Endothelial cell of umbilical vein (primary cell): ENCODE results near the gene C20orf173.

Experiments used
- EZH2 ChIP-seq: IDR thresholded peaks from 2 replicates; pipeline ENCODE4 v1.6.1; 2012; ENCODE audit warnings: borderline replicate concordance, low read depth, mild to moderate bottlenecking, moderate library complexity, low read length, inconsistent platforms; ENCODE audit not compliant: severe bottlenecking
- FOS ChIP-seq: IDR thresholded peaks from 2 replicates; pipeline ENCODE4 v1.6.1; 2011; ENCODE audit warnings: mild to moderate bottlenecking, low read length, moderate library complexity, borderline replicate concordance; ENCODE audit not compliant: insufficient read depth
- GATA2 ChIP-seq: IDR thresholded peaks from 2 replicates; pipeline ENCODE4 v1.7.0; 2011; ENCODE audit warnings: low read depth, mild to moderate bottlenecking, moderate library complexity, mixed read lengths, low read length; ENCODE audit not compliant: insufficient read length, insufficient read depth
- JUN ChIP-seq: IDR thresholded peaks from 2 replicates; pipeline ENCODE4 v1.6.1; 2011; ENCODE audit warnings: borderline replicate concordance, low read depth; ENCODE audit not compliant: insufficient read length, insufficient read depth
- MAX ChIP-seq: IDR thresholded peaks from 2 replicates; pipeline ENCODE4 v1.6.1; 2011; ENCODE audit not compliant: insufficient read depth, insufficient read length
- MYC ChIP-seq: IDR thresholded peaks from one replicate; pipeline ENCODE4 v1.6.1; 2011; ENCODE audit warnings: mild to moderate bottlenecking, low read depth, low read length
- POLR2A ChIP-seq: IDR thresholded peaks from 2 replicates; pipeline ENCODE4 v1.6.1; 2012; ENCODE audit warnings: low read depth, mild to moderate bottlenecking, control low read depth, low read length
- POLR2AphosphoS5 ChIP-seq: IDR thresholded peaks from 2 replicates; pipeline ENCODE4 v1.6.1; 2012; ENCODE audit warnings: low read depth, mild to moderate bottlenecking, control low read depth, low read length, moderate library complexity; ENCODE audit not compliant: insufficient read depth
- TF ChIP-seq, protein P1 (sequence below), 2 donors: IDR thresholded peaks; 1 replicate in 1 of 2; 2 replicates in 1 of 2; pipeline ENCODE4 v1.5.1; 2011; ENCODE audit warnings: low read length in 2 of 2, mild to moderate bottlenecking in 2 of 2, moderate library complexity in 2 of 2, control low read depth in 1 of 2, inconsistent platforms in 1 of 2, low read depth in 1 of 2; ENCODE audit not compliant: insufficient read depth in 1 of 2; ENCODE audit errors: extremely low read depth in 1 of 2

DNA sequence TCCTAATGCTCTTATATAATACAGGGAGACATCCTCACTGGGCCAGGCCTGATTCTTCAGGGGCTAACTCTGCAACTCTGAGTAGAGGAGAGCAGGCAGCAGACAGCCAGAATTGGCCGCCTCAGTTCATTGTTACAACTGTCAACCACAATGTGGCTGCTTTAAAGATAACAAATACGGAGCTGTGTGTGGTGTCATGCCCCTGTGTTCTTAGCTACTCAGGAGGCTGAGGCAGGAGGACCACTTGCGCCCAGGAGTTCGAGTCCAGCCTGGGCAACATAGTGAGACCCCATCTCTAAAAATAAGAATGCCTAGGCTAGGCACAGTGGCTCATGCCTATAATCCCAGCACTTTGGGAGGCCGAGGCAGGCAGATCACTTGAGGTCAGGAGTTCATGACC is 39.7 kb downstream of the C20orf173 start:
- TF ChIP-seq, protein P1, sequence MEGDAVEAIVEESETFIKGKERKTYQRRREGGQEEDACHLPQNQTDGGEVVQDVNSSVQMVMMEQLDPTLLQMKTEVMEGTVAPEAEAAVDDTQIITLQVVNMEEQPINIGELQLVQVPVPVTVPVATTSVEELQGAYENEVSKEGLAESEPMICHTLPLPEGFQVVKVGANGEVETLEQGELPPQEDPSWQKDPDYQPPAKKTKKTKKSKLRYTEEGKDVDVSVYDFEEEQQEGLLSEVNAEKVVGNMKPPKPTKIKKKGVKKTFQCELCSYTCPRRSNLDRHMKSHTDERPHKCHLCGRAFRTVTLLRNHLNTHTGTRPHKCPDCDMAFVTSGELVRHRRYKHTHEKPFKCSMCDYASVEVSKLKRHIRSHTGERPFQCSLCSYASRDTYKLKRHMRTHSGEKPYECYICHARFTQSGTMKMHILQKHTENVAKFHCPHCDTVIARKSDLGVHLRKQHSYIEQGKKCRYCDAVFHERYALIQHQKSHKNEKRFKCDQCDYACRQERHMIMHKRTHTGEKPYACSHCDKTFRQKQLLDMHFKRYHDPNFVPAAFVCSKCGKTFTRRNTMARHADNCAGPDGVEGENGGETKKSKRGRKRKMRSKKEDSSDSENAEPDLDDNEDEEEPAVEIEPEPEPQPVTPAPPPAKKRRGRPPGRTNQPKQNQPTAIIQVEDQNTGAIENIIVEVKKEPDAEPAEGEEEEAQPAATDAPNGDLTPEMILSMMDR (IDR thresholded peaks at IDR 0.05; ENCODE audit: extremely low read depth in 1 of 2, insufficient read depth in 1 of 2, low read depth in 1 of 2, low read length in 2 of 2) = no peak
- TF ChIP-seq POLR2AphosphoS5 = no peak
- TF ChIP-seq POLR2A = no peak
- no peak for TF ChIP-seq EZH2
- TF ChIP-seq MYC = no peak
- TF ChIP-seq FOS = no peak
- TF ChIP-seq JUN = no peak
- TF ChIP-seq GATA2 = no peak
- no peak for TF ChIP-seq MAX
